Anterior cingulate cortex (tissue), 58 donors: ENCODE measurements around the gene ANO10.

ENCODE experiments used
- DNase-seq, 58 donors: peaks; one replicate each; lab custom pipeline; 2025; lab: John Stamatoyannopoulos, UW

Gene ANO10

GRCh38 chr3:43334976-43335375, 286.8 kb downstream of the ANO10 start:
- DNase-seq, result no peak

DNA sequence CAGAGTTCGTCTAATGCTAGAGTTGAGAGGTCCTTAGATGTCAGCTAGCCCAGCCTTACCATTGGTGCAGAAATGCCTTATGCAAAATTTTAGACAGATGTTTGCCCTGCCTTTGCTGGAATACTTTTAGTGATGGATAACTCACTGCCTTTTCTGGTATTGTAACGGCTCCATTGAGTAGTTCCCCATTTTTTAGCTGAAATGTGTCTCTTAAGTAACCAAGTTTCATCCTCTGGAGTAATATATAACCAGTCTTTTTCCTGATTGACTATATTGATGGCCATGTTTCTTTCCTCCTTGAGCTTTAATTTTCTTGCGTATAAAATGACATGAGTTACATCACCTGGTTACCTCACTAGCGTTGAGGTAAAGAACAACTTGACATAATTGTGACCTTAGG, 290.4 kb downstream of the ANO10 start:
- no peak for DNase-seq

DNA sequence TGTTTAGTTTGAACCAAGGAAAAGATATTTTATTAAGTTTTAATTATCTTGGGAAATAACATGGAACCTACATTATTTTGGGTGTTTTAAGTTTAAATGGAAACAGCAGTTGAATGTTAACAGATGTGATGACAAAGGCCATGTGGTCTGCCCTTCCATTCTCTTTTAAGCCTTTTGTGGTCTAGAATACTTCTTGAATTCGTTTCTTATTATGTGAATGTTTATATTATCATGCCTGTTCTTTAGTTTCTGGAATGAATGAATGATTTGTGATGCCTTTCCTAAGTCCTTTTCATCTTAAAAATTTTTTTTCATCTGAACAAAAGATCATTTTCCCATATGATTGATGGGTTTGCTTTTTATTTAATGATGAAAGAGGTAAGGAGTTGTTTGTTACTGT, 290.8 kb downstream of the ANO10 start:
- no peak for DNase-seq

DNA sequence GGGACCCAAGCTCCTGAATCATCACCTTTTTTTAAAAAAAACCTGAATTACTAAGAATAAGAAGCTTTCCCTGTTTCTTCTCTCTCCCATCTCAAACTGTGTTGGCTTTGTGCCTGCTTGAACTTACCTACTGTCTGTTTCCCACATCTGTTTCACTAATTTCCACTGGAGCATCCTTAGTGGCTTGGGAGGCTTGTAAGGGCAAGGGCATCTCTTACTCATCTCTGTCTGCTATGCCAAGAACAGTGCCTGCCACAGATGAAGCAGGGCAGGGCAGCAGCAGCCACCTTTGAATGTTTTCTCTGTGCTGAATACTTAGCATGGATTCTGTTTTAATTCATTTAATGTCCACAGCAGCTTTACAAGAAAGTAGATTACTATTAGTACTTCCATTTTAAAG, 293.2 kb downstream of the ANO10 start:
- no peak for DNase-seq

DNA sequence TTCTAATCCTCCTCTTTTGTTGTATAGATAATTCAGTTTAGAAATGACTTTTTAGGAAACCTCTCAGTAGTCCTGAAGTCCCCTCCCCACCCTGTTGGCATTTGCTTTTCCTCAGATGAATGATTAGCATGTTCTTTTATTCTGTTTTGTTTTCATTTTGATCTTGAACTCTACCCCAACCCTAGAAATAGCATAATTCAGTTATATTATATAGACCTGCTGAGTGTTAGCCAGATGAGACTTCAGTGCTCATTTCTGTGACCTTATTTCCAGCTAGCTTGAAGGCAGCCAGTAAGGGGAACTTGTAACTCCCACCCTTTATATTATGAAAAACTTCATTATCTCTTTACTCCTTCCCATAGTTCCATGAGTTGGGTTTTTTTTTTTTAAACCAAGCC, 294.2 kb downstream of the ANO10 start:
- DNase-seq, result no peak

GRCh38 chr3:43326891-43327581, 294.8 kb downstream of the ANO10 start:
- no peak for DNase-seq

GRCh38 chr3:43323541-43323940, 298.3 kb downstream of the ANO10 start:
- DNase-seq, result no peak

- DNase-seq, result no peak
These were observed 301.5 kb downstream of the ANO10 start for GRCh38 chr3:43320288-43320687.

- DNase-seq, result no peak
These were observed 302.0 kb downstream of the ANO10 start for GRCh38 chr3:43319794-43320193.

GRCh38 chr3:43319376-43319775, 302.4 kb downstream of the ANO10 start:
- DNase-seq, result no peak

DNA sequence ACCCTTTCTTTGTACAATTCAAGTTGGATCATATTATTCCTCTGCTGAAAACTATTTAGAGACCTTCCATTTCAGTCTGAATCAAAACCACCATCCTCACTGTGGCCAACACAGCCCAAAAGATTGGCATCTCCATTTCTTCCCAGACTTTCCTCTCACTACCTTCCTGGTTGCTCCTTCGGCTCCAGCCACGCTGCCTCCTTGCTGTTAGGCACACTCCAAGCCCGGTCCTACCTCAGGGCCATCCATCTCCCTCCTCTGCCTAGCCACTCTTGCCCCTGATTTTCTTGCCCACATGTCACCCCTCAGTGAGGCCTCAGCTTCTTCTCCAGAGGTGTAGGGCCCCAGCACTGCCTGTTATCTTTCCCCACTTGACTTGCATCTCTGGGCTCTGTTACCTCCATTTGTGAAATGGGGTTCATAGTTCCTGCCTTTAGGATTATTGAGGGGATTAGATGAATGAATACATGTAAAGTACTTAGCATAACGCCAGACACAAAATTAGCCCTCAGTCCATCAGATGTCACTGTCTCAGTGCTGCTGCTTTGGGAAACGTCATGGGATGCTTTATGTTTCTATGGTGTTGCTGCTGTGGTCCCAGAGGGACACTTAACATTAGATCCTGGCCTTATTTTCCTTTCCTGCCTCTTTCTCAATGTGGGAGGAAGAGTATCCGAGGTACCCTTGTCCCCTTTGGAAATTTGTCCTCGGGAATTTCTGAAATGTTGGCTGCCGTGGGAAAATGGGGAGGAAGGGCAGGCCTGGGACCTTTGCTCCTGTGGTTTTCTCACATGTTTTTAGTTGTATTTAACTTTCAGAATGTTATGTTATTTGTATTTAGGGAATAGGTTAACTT, 304.1 kb downstream of the ANO10 start:
- DNase-seq, result no peak

- no peak for DNase-seq
These were observed 304.9 kb downstream of the ANO10 start for GRCh38 chr3:43316783-43317460.
